Lung (tissue), 12 donors: ENCODE results near the gene HSD17B12. TPM values are rescaled to one million over a fixed set of nuclear protein-coding genes. Genes with fewer than 3 reads are reported as not detected.
"Not testable (repeated sequence)": the region's sequence is repeated elsewhere in the genome, so short reads cannot be mapped to it uniquely, and the experiment has no call there.

Source experiments
- ATAC-seq: fragments of 200-7000 bp; cut with Tn5 transposase; one replicate; pipeline ENCODE4 v1.9.1; 2020; ENCODE audit warnings: moderate number of reproducible peaks; ENCODE audit not compliant: insufficient read depth, low FRiP score
- DNase-seq, 3 donors: peaks; one replicate each; pipeline ENCODE4 v3.0.0-alpha.2; 2013 to 2017
- H3K27ac ChIP-seq, 2 donors: one replicate each; pipeline ENCODE4 v1.5.1; 2013; ENCODE audit warnings: mild to moderate bottlenecking in 2 of 2, moderate library complexity in 2 of 2, control low read depth in 1 of 2, inconsistent platforms in 1 of 2, low read depth in 1 of 2, low read length in 1 of 2
- H3K27me3 ChIP-seq, 3 donors: one replicate each; pipeline ENCODE4 v1.5.1; 2013; ENCODE audit warnings: low read length in 2 of 3; ENCODE audit not compliant: control insufficient read depth in 3 of 3, insufficient read depth in 3 of 3
- H3K36me3 ChIP-seq, 4 donors: one replicate each; pipeline ENCODE4 v1.5.1; 2013; ENCODE audit warnings: low read length in 4 of 4, mild to moderate bottlenecking in 1 of 4, moderate library complexity in 1 of 4; ENCODE audit not compliant: control insufficient read depth in 4 of 4, insufficient read depth in 4 of 4
- H3K4me1 ChIP-seq, 5 donors: one replicate each; pipeline ENCODE4 v1.5.1; 2013; ENCODE audit warnings: low read length in 5 of 5, mild to moderate bottlenecking in 2 of 5, moderate library complexity in 1 of 5; ENCODE audit not compliant: control insufficient read depth in 5 of 5, insufficient read depth in 5 of 5
- H3K4me3 ChIP-seq: one replicate; pipeline ENCODE4 v1.5.1; 2013; ENCODE audit warnings: mild to moderate bottlenecking, control low read depth, moderate library complexity
- H3K9ac ChIP-seq, 2 donors: one replicate each; pipeline ENCODE4 v1.5.1; 2013; ENCODE audit warnings: low read length in 2 of 2, control low read depth in 1 of 2; ENCODE audit not compliant: insufficient read depth in 1 of 2
- H3K9me3 ChIP-seq, 4 donors: one replicate each; pipeline ENCODE4 v1.5.1; 2013; ENCODE audit warnings: low read length in 3 of 4, mild to moderate bottlenecking in 1 of 4, moderate library complexity in 1 of 4; ENCODE audit not compliant: control insufficient read depth in 4 of 4, insufficient read depth in 3 of 4
- WGBS, 2 donors: extraction: QIAGEN DNeasy Blood & Tissue Kit; methylation state at CpG; one replicate each; pipeline ENCODE4 v1.1.7; 2013; 5-methylcytosine and 5-hydroxymethylcytosine counted together
- polyA plus RNA-seq, 2 donors: library from polyadenylated mRNA; stranded (reverse); fragments of 200-250 nt; gene quantifications; one replicate each; pipeline ENCODE4 v1.2.1, GENCODE V29; 2013
- total RNA-seq, 2 donors: library from RNA; depleted of rRNA in 1 of 2; stranded (reverse); fragments of >200 nt in 1 of 2; gene quantifications; one replicate each; pipeline ENCODE4 v1.2.1, GENCODE V29; 2014 to 2021
- TF ChIP-seq, protein P1 (sequence below): IDR thresholded peaks from 2 replicates; pipeline ENCODE4 v1.5.1; 2012; ENCODE audit warnings: mild to moderate bottlenecking; ENCODE audit errors: control extremely low read depth, extremely low read depth
- donor health status: control.
- donor health status: control.
- donor health status: Bipolar disorder and iron deficiency.
- donor health status: healthy.
- donor health status: DM: yes; HTN: yes; CAD: no.

HSD17B12 gene
- total and polyA plus RNA-seq, 4 donors, result 37.3 to 118 (median 87.1) TPM

DNA sequence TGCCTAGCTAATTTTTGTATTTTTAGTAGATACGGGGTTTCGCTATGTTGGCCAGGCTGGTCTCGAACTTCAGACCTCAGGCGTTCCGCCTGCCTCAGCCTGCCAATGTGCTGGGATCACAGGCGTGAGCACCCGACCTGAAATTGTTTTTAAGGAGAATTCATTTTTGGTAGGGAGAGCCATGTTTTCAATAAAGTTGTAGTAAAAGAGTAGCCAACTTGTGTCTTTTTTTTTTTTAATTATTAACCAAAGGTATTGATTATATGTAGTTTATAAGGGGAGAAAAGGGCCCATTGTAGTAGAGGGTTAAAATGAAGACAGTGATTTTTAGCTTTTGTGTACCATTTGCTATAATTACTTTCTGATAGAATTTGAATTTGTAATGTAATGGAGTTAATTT is 31.6 kb upstream of the HSD17B12 start:
- Histone ChIP-seq H3K27ac (no peak overlapping the region), H3K4me1 (peaks cover 0 to 8% (median 6%) of the 10 kb centered on the region in 5 donors), H3K9ac (no peak overlapping the region), H3K4me3 (no peak overlapping the region), H3K36me3 (peaks cover 0 to 15% (median 3%) of the 10 kb centered on the region in 4 donors), H3K27me3 (no peaks in the 10 kb centered on the region), H3K9me3 (peaks cover 0 to 6% (median 1%) of the 10 kb centered on the region in 4 donors)
- DNase-seq (no peak), ATAC-seq (no peak)
- WGBS, 2 donors, result 96 to 98% methylated on average over 7 of the region's 7 CpGs
- TF ChIP-seq, protein P1, sequence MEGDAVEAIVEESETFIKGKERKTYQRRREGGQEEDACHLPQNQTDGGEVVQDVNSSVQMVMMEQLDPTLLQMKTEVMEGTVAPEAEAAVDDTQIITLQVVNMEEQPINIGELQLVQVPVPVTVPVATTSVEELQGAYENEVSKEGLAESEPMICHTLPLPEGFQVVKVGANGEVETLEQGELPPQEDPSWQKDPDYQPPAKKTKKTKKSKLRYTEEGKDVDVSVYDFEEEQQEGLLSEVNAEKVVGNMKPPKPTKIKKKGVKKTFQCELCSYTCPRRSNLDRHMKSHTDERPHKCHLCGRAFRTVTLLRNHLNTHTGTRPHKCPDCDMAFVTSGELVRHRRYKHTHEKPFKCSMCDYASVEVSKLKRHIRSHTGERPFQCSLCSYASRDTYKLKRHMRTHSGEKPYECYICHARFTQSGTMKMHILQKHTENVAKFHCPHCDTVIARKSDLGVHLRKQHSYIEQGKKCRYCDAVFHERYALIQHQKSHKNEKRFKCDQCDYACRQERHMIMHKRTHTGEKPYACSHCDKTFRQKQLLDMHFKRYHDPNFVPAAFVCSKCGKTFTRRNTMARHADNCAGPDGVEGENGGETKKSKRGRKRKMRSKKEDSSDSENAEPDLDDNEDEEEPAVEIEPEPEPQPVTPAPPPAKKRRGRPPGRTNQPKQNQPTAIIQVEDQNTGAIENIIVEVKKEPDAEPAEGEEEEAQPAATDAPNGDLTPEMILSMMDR, result no peak

DNA sequence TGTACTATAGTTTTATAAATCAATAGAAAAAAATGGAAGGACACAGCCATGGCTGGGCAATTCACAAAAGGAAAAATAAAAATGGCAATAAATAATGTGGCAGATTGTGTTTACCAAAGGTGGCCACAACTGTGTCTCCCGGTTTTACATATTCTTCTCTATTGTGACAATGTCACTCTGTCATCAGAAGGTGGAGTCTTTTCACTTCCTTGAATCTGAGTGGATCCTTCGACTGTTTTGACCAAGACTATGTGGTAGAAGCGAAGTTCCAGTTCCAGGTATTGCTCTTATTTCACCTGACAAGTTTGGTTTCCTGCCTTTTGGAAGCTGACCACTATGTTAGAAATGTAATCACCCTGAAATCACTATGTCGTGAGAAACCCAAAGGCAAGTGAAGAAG is 31.0 kb upstream of the HSD17B12 start:
- 87 to 94% methylated on average over 4 of the region's 4 CpGs for WGBS, 2 donors
- ATAC-seq (no peak), DNase-seq (no peak)
- Histone ChIP-seq H3K4me3 (no peak overlapping the region), H3K36me3 (peaks cover 0 to 11% (median 3%) of the 10 kb centered on the region in 4 donors), H3K27ac (no peak overlapping the region), H3K9me3 (peaks cover 0 to 6% (median 1%) of the 10 kb centered on the region in 4 donors), H3K9ac (no peak overlapping the region), H3K4me1 (peaks cover 0 to 8% (median 6%) of the 10 kb centered on the region in 5 donors), H3K27me3 (no peaks in the 10 kb centered on the region)
- TF ChIP-seq, protein P1, result no peak

- Histone ChIP-seq H3K27ac (no peak overlapping the region), H3K4me1 (peaks cover 0 to 4% (median 2%) of the 10 kb centered on the region in 5 donors), H3K36me3 (peaks cover 0 to 10% (median 3%) of the 10 kb centered on the region in 4 donors), H3K4me3 (no peak overlapping the region), H3K9ac (no peak overlapping the region), H3K9me3 (peaks cover 0 to 6% (median 1%) of the 10 kb centered on the region in 4 donors), H3K27me3 (no peaks in the 10 kb centered on the region)
- WGBS, 2 donors, result 93 to 96% methylated on average over 1 of the region's 1 CpG
- TF ChIP-seq, protein P1, result no peak
- ATAC-seq (no peak), DNase-seq (no peak)
Measured at GRCh38 chr11:43649921-43650320, 30.6 kb upstream of the HSD17B12 start.

DNA sequence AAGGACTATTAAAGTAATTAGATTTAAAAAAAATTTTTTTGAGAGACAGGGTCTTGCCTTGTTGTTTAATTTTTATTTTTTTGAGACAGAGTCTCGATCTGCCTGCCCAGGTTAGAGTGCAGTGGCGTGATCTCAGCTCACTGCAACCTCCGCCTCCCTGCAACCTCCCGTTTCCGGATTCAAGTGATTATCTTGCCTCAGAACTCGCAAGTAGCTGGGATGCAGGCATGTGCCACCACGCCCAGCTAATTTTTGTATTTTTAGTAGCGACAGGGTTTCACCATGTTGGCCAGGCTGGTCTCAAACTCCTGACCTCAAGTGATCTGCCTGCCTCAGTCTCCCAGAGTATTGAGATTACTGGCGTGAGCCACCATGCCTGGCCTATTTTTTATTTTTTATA is 17.5 kb upstream of the HSD17B12 start:
- H3K4me1 ChIP-seq, H3K36me3 ChIP-seq, H3K9me3 ChIP-seq, H3K4me3 ChIP-seq, H3K27ac ChIP-seq, ATAC-seq, H3K9ac ChIP-seq, DNase-seq, H3K27me3 ChIP-seq: not testable (repeated sequence)
- WGBS, 2 donors, result 87 to 93% methylated on average over 9 of the region's 9 CpGs
